Upper lobe of left lung (tissue), 6 donors: Measurements from ENCODE around the gene HLA-DRA. TPM values are rescaled to one million over a fixed set of nuclear protein-coding genes. Genes with fewer than 3 reads are reported as not detected.
A peak's percentile ranks its signal among the peaks of the same experiment; 100 is the strongest.
"Not testable (repeated sequence)": the region's sequence is repeated elsewhere in the genome, so short reads cannot be mapped to it uniquely, and the experiment has no call there.

ENCODE experiments used
- ATAC-seq, 2 donors: fragments of 200-7000 bp; cut with Tn5 transposase; one replicate each; pipeline ENCODE4 v1.9.1; 2022; ENCODE audit warnings: mild to moderate bottlenecking in 2 of 2, moderate library complexity in 2 of 2; ENCODE audit not compliant: low FRiP score in 2 of 2
- DNase-seq, 2 donors: peaks; one replicate each; pipeline ENCODE4 v3.0.0-alpha.2; 2019 to 2020
- H3K27ac ChIP-seq, 4 donors: fragments of 200-600 bp; sonication (generic); one replicate each; pipeline ENCODE4 v1.5.1; 2016 to 2019
- H3K27me3 ChIP-seq, 4 donors: fragments of 200-600 bp; sonication (generic); one replicate each; pipeline ENCODE4 v1.5.1; 2017 to 2019
- H3K36me3 ChIP-seq, 4 donors: fragments of 200-600 bp; sonication (generic); one replicate each; pipeline ENCODE4 v1.5.1; 2016 to 2019
- H3K4me1 ChIP-seq, 4 donors: fragments of 200-600 bp; sonication (generic); one replicate each; pipeline ENCODE4 v1.5.1; 2018 to 2019
- H3K4me3 ChIP-seq, 4 donors: fragments of 200-600 bp; sonication (generic); one replicate each; pipeline ENCODE4 v1.5.1; 2017 to 2019; ENCODE audit warnings: mild to moderate bottlenecking in 2 of 4, moderate library complexity in 1 of 4
- H3K9me3 ChIP-seq, 4 donors: fragments of 200-600 bp; sonication (generic); one replicate each; pipeline ENCODE4 v1.5.1; 2018 to 2019
- CTCF ChIP-seq, 6 experiments: fragments of 450-650 bp in 4 of 6; fragments of 200-600 bp in 2 of 6; sonication (generic) in 2 of 6; IDR thresholded peaks; one replicate each; pipeline ENCODE4 v1.5.1; 2016 to 2019; ENCODE audit warnings: antibody characterized with exemption in 6 of 6
- EP300 ChIP-seq, 4 donors: sonication (generic); formaldehyde crosslinking; IDR thresholded peaks; one replicate each; pipeline ENCODE4 v1.5.1; 2017; ENCODE audit warnings: antibody characterized with exemption in 4 of 4, control low read depth in 2 of 4
- POLR2A ChIP-seq, 4 donors: fragments of 450-650 bp; IDR thresholded peaks; one replicate each; pipeline ENCODE4 v1.5.1; 2016 to 2017; ENCODE audit warnings: antibody characterized with exemption in 4 of 4, mild to moderate bottlenecking in 2 of 4
- POLR2AphosphoS5 ChIP-seq, 2 donors: sonication (generic); formaldehyde crosslinking; IDR thresholded peaks; one replicate each; pipeline ENCODE4 v1.5.1; 2017; ENCODE audit warnings: antibody characterized with exemption in 2 of 2
- WGBS, 2 donors: methylation state at CpG; one replicate each; pipeline ENCODE4 v1.1.5; 2017 to 2018; 5-methylcytosine and 5-hydroxymethylcytosine counted together
- total RNA-seq, 6 donors: library from RNA; depleted of rRNA in 4 of 6; stranded (reverse); fragments of >200 nt in 4 of 6; gene quantifications; one replicate each; pipeline versions ENCODE4 v1.1.0 to v1.2.1, GENCODE V29; 2016 to 2021
- donor health status: DM: no; HTN: no; CAD: no; lungs with moderate emphysema.
- donor health status: DM: no; HTN: yes; CAD: no; lungs with severe emphysema.

Gene HLA-DRA
- total RNA-seq, 6 donors from 2014 or later, result 202 to 2,231 (median 1,304) TPM

- Histone ChIP-seq H3K27ac (no peak overlapping the region), H3K4me3 (no peak overlapping the region), H3K4me1 (no peaks in the 10 kb centered on the region), H3K9me3 (no peaks in the 10 kb centered on the region), H3K36me3 (no peaks in the 10 kb centered on the region), H3K27me3 (no peaks in the 10 kb centered on the region)
- ATAC-seq, result no peak
- DNase-seq, result no peak
- 40 to 52% methylated on average over 1 of the region's 1 CpG for WGBS, 2 donors
- TF ChIP-seq CTCF (IDR thresholded peaks at IDR 0.05) (no peak), POLR2AphosphoS5 (IDR thresholded peaks at IDR 0.05) (no peak), EP300 (IDR thresholded peaks at IDR 0.05) (no peak), POLR2A (IDR thresholded peaks at IDR 0.05) (no peak)
These were observed 12.5 kb upstream of the HLA-DRA start for GRCh38 chr6:32427218-32427617.

DNA sequence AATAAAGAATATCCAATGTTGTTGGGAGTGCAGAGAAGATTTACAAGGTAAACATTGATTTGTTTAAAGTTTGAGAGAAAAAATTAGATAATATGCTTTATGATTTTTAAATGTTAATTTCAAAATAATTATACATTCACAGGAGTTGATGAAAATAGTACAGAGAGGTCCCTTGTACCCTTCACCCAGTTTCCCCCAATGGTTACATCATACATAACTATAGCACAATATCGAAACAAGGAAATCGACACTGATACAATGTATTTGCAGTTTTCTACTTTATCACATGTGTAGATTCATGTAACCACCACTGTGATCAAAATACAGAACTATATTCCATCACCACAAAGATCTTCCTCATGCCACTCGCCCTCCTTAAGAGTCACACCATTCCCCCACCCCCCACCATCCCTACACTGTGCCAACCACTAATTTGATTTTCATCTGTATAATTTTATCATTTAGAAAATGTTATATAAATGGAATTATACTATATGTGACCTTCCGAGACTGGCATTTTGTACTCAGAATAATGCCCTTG, 11.7 kb upstream of the HLA-DRA start:
- Histone ChIP-seq H3K27me3 (no peaks in the 10 kb centered on the region), H3K36me3 (no peaks in the 10 kb centered on the region), H3K9me3 (no peaks in the 10 kb centered on the region), H3K27ac (no peak overlapping the region), H3K4me3 (no peak overlapping the region), H3K4me1 (no peaks in the 10 kb centered on the region)
- TF ChIP-seq POLR2A (IDR thresholded peaks at IDR 0.05) (no peak), CTCF (IDR thresholded peaks at IDR 0.05) (no peak), POLR2AphosphoS5 (IDR thresholded peaks at IDR 0.05) (no peak), EP300 (IDR thresholded peaks at IDR 0.05) (no peak)
- DNase-seq, result no peak
- ATAC-seq, result no peak
- 92% methylated on average over 4 of the region's 4 CpGs for WGBS, 2 donors

DNA sequence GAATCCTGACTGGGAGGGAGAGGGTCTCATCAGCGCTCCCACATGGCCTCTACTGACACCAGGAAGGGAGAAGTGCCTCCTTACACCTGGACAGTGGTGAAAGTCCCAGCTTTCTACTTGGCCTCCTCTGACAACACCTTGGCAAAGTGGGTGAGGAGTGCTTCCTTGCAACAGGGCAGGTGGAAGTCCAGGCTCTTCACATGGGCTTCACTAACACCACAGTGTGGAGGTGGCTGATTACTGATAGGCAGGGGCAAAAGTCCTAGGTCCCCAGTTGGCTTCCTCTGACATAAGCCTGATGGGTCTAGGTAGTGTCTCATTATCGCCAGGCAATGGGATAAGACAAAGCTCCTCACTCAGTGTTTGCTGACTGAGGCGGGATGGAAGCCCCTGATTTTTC, 9.5 kb upstream of the HLA-DRA start:
- 94 to 100% methylated on average over 2 to 3 of the region's 3 CpGs for WGBS, 2 donors
- Histone ChIP-seq H3K4me3 (no peak overlapping the region), H3K27me3 (no peaks in the 10 kb centered on the region), H3K9me3 (no peaks in the 10 kb centered on the region), H3K4me1 (no peaks in the 10 kb centered on the region), H3K36me3 (no peaks in the 10 kb centered on the region), H3K27ac (no peak overlapping the region)
- DNase-seq, result no peak
- no peak for ATAC-seq
- TF ChIP-seq CTCF (IDR thresholded peaks at IDR 0.05) (no peak), POLR2A (IDR thresholded peaks at IDR 0.05) (no peak), POLR2AphosphoS5 (IDR thresholded peaks at IDR 0.05) (no peak), EP300 (IDR thresholded peaks at IDR 0.05) (no peak)

GRCh38 chr6:32431142-32431541, 8.5 kb upstream of the HLA-DRA start:
- Histone ChIP-seq H3K4me1 (no peaks in the 10 kb centered on the region), H3K27me3 (no peaks in the 10 kb centered on the region), H3K27ac (no peak overlapping the region), H3K4me3 (no peak overlapping the region), H3K9me3 (no peaks in the 10 kb centered on the region), H3K36me3 (no peaks in the 10 kb centered on the region)
- WGBS, 2 donors, result 83 to 88% methylated on average over 3 of the region's 3 CpGs
- DNase-seq (no peak), ATAC-seq (no peak)
- no peak for TF ChIP-seq EP300 (IDR thresholded peaks at IDR 0.05)
- TF ChIP-seq POLR2A (IDR thresholded peaks at IDR 0.05), result no peak
- TF ChIP-seq POLR2AphosphoS5 (IDR thresholded peaks at IDR 0.05), result no peak
- no peak for TF ChIP-seq CTCF (IDR thresholded peaks at IDR 0.05)

GRCh38 chr6:32432050-32432450, 7.6 kb upstream of the HLA-DRA start:
- DNase-seq (no peak), ATAC-seq (peak in 1 of 2 donors; percentile 55)
- Histone ChIP-seq H3K4me3 (no peak overlapping the region), H3K4me1 (peaks cover 0 to 2% (median 2%) of the 10 kb centered on the region in 4 donors), H3K36me3 (no peaks in the 10 kb centered on the region), H3K27ac (no peak overlapping the region), H3K27me3 (no peaks in the 10 kb centered on the region), H3K9me3 (no peaks in the 10 kb centered on the region)
- WGBS, 2 donors, result 0% methylated on average over 1 of the region's 1 CpG
- TF ChIP-seq CTCF (IDR thresholded peaks at IDR 0.05), result peak; percentile 21 to 67 (median 49)
- no peak for TF ChIP-seq POLR2A (IDR thresholded peaks at IDR 0.05)
- no peak for TF ChIP-seq POLR2AphosphoS5 (IDR thresholded peaks at IDR 0.05)

GRCh38 chr6:32433950-32434349, 5.7 kb upstream of the HLA-DRA start:
- WGBS, 2 donors, result 96 to 100% methylated on average over 1 of the region's 1 CpG
- H3K9me3 ChIP-seq, H3K4me3 ChIP-seq, H3K27me3 ChIP-seq, H3K36me3 ChIP-seq, H3K27ac ChIP-seq, ATAC-seq, DNase-seq: not testable (repeated sequence)
- H3K4me1 ChIP-seq, result peaks cover 3 to 12% (median 9%) of the 10 kb centered on the region in 4 donors
